DOHH2 (cell line): ENCODE results near the gene KRT17.

Experiments used
- H3F3A ChIP-seq: fragments of 200-600 bp; sonication (generic), shearing (Covaris generic); 2 replicates; pipeline ENCODE4 v1.6.0; 2016; ENCODE audit warnings: antibody characterized with exemption, mild to moderate bottlenecking; ENCODE audit not compliant: control insufficient read depth, insufficient read depth
- H3K27ac ChIP-seq: fragments of 200-600 bp; sonication (generic); 2 replicates; pipeline ENCODE4 v1.5.1; 2014; ENCODE audit warnings: low read depth, mild to moderate bottlenecking, low read length, moderate library complexity
- H3K27me3 ChIP-seq: fragments of 200-600 bp; sonication (generic); 2 replicates; pipeline ENCODE4 v1.6.1; 2014; ENCODE audit warnings: mild to moderate bottlenecking, low read length, mixed read lengths; ENCODE audit not compliant: control insufficient read depth
- H3K36me3 ChIP-seq: fragments of 200-600 bp; sonication (generic); 2 replicates; pipeline ENCODE4 v1.6.1; 2014; ENCODE audit warnings: mild to moderate bottlenecking, low read length, moderate library complexity, mixed read lengths; ENCODE audit not compliant: control insufficient read depth
- H3K4me1 ChIP-seq: fragments of 200-600 bp; sonication (generic); 2 replicates; pipeline ENCODE4 v1.6.1; 2014; ENCODE audit warnings: mild to moderate bottlenecking, low read length, mixed read lengths; ENCODE audit not compliant: control insufficient read depth
- H3K4me2 ChIP-seq: fragments of 200-600 bp; sonication (generic); 2 replicates; pipeline ENCODE4 v1.6.0; 2014; ENCODE audit warnings: mild to moderate bottlenecking, low read length, moderate library complexity
- H3K4me3 ChIP-seq: fragments of 200-600 bp; sonication (generic); 2 replicates; pipeline ENCODE4 v1.5.1; 2014; ENCODE audit warnings: mild to moderate bottlenecking, low read length, mixed read lengths
- H3K79me2 ChIP-seq: fragments of 200-600 bp; sonication (generic); 2 replicates; pipeline ENCODE4 v1.6.1; 2014; ENCODE audit warnings: mild to moderate bottlenecking, low read length, mixed read lengths; ENCODE audit not compliant: control insufficient read depth
- H3K9me2 ChIP-seq: fragments of 200-600 bp; sonication (generic); replicated peaks from 2 replicates; pipeline ENCODE4 v1.6.1; 2014; ENCODE audit warnings: mild to moderate bottlenecking, low read length, mixed read lengths; ENCODE audit not compliant: control insufficient read depth
- H3K9me3 ChIP-seq: fragments of 200-600 bp; sonication (generic); 2 replicates; pipeline ENCODE4 v1.6.1; 2014; ENCODE audit warnings: antibody characterized with exemption, low read length, mixed read lengths; ENCODE audit not compliant: control insufficient read depth, insufficient read depth
- H4K20me1 ChIP-seq: fragments of 200-600 bp; sonication (generic); 2 replicates; pipeline ENCODE4 v1.6.0; 2014; ENCODE audit warnings: low read depth, mild to moderate bottlenecking, antibody characterized with exemption, low read length, moderate library complexity; ENCODE audit not compliant: control insufficient read depth, insufficient read depth
- CTCF ChIP-seq: fragments of 200-600 bp; sonication (generic); IDR thresholded peaks from one replicate; pipeline ENCODE4 v1.5.1; 2014; ENCODE audit warnings: antibody characterized with exemption, mild to moderate bottlenecking, low read depth, low read length; ENCODE audit not compliant: poor library complexity, severe bottlenecking
- EZH2phosphoT487 ChIP-seq: fragments of 200-600 bp; sonication (generic); IDR thresholded peaks from 2 replicates; pipeline ENCODE4 v1.6.1; 2017; ENCODE audit warnings: borderline replicate concordance, mild to moderate bottlenecking, antibody characterized with exemption, low read length, moderate library complexity, mixed read lengths

Gene KRT17

GRCh38 chr17:41666708-41667279 lies 42.4 kb upstream of the KRT17 start:
- H3K4me1 ChIP-seq = peaks cover 35% of the 10 kb centered on the region
- H3F3A ChIP-seq = no peaks in the 10 kb centered on the region; the same call in 1 of the 2 replicates
- no peaks in the 10 kb centered on the region for H4K20me1 ChIP-seq
- peak overlapping the region; percentile 78 for H3K27ac ChIP-seq
- no peaks in the 10 kb centered on the region for H3K36me3 ChIP-seq
- no peaks in the 10 kb centered on the region for H3K79me2 ChIP-seq
- H3K9me2 ChIP-seq = no peaks in the 10 kb centered on the region
- H3K4me2 ChIP-seq = peak overlapping the region; percentile 77
- H3K27me3 ChIP-seq = no peaks in the 10 kb centered on the region
- peak overlapping the region; percentile 72 for H3K4me3 ChIP-seq
- TF ChIP-seq CTCF (peak; percentile 94), EZH2phosphoT487 (no peak)
- H3K9me3 ChIP-seq = no peaks in the 10 kb centered on the region

DNA sequence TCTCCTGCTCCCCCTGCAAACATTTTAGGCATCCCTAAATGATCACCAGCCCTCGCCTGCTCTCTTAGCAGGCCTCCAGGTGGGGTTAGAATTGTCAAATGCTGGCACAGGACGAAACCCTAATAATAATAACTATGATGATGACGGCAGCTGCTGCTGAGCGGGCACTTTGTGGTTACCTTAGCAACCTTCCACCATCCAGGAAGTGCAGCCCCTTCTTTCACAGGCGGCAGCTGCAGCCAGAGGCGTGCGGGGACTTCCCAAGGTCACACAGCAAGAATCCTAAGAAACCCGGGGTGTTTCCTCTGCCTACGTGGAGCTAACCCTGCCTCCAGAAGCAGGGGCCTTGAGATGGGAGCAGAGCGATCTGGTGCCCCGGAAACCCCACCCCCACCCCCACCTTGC lies 41.9 kb upstream of the KRT17 start:
- Histone ChIP-seq H3K27ac (peak overlapping the region; percentile 78), H3K79me2 (no peaks in the 10 kb centered on the region), H3K4me1 (peaks cover 35% of the 10 kb centered on the region), H3K4me2 (peak overlapping the region; percentile 77), H3K27me3 (no peaks in the 10 kb centered on the region), H3K4me3 (peak overlapping the region; percentile 72), H3K9me2 (no peaks in the 10 kb centered on the region), H3K36me3 (no peaks in the 10 kb centered on the region), H3F3A (no peaks in the 10 kb centered on the region; the same call in 1 of the 2 replicates), H4K20me1 (no peaks in the 10 kb centered on the region), H3K9me3 (no peaks in the 10 kb centered on the region)
- no peak for TF ChIP-seq EZH2phosphoT487
- TF ChIP-seq CTCF = no peak

GRCh38 chr17:41665566-41666236 lies 41.3 kb upstream of the KRT17 start:
- TF ChIP-seq EZH2phosphoT487 (no peak), CTCF (peak; percentile 94)
- no peaks in the 10 kb centered on the region for H3K36me3 ChIP-seq
- H3K4me1 ChIP-seq = peaks cover 35% of the 10 kb centered on the region
- no peaks in the 10 kb centered on the region for H3K79me2 ChIP-seq
- no peaks in the 10 kb centered on the region; the same call in 1 of the 2 replicates for H3F3A ChIP-seq
- no peaks in the 10 kb centered on the region for H4K20me1 ChIP-seq
- H3K4me3 ChIP-seq = peak overlapping the region; percentile 72
- H3K9me3 ChIP-seq = no peaks in the 10 kb centered on the region
- H3K9me2 ChIP-seq = no peaks in the 10 kb centered on the region
- no peaks in the 10 kb centered on the region for H3K27me3 ChIP-seq
- peak overlapping the region; percentile 77 for H3K4me2 ChIP-seq
- H3K27ac ChIP-seq = peak overlapping the region; percentile 78
